Endothelial cell of umbilical vein (primary cell): Measurements from ENCODE around the gene CALCOCO2. TPM values are rescaled to one million over a fixed set of nuclear protein-coding genes. Genes with fewer than 3 reads are reported as not detected.
A peak's percentile ranks its signal among the peaks of the same experiment; 100 is the strongest.

Experiments used
- BruUV-seq: library from RNA; stranded (reverse); fragments of 400-500 nt; replicated peaks from 2 replicates; lab custom pipeline; 2021; lab: Mats Ljungman, UMichigan
- CTCF ChIA-PET: fragments of 300-600, 350-600 bp; sonication (Branson Sonifier 250); formaldehyde crosslinking; loops from one replicate; lab custom pipeline; 2021; ENCODE audit warnings: antibody characterized with exemption, inconsistent platforms; lab: Charles Lee
- POLR2A ChIA-PET: fragments of 300-600, 350-600 bp; sonication (Branson Sonifier 250); formaldehyde crosslinking; loops from one replicate; lab custom pipeline; 2021; ENCODE audit warnings: antibody characterized with exemption, inconsistent platforms; lab: Charles Lee
- DNase-seq: peaks from one replicate; pipeline ENCODE4 v3.0.0-alpha.2; 2011; ENCODE audit warnings: low read depth, low spot score
- FAIRE-seq: peaks from 2 replicates; lab custom pipeline; 2011; peaks lifted over from hg19 to GRCh38; lab: Jason Lieb, UNC
- H2AFZ ChIP-seq: 2 replicates; pipeline ENCODE4 v1.6.0; 2012; ENCODE audit warnings: low read depth, low read length, control low read depth, inconsistent platforms
- H3K27ac ChIP-seq: 2 replicates; pipeline ENCODE4 v1.5.1; 2011; ENCODE audit warnings: low read depth, mild to moderate bottlenecking, control low read depth, low read length, moderate library complexity; ENCODE audit not compliant: insufficient read depth
- H3K27me3 ChIP-seq, 2 experiments: 2 replicates each; pipeline versions ENCODE4 v1.6.0 to v1.6.1; 2011; ENCODE audit warnings: low read length in 2 of 2, mixed read lengths in 1 of 2; ENCODE audit not compliant: control insufficient read depth in 2 of 2, insufficient read depth in 2 of 2
- H3K36me3 ChIP-seq, 2 experiments: 2 replicates in 1 of 2; 3 replicates in 1 of 2; pipeline ENCODE4 v1.5.1; 2011; ENCODE audit warnings: low read length in 2 of 2, mild to moderate bottlenecking in 1 of 2, moderate library complexity in 1 of 2; ENCODE audit not compliant: control insufficient read depth in 2 of 2, insufficient read depth in 2 of 2; ENCODE audit errors: extremely low read depth in 1 of 2
- H3K4me1 ChIP-seq: 3 replicates; pipeline ENCODE4 v1.5.1; 2011; ENCODE audit warnings: mild to moderate bottlenecking, low read length; ENCODE audit not compliant: control insufficient read depth, insufficient read depth; ENCODE audit errors: extremely low read depth
- H3K4me2 ChIP-seq: 2 replicates; pipeline ENCODE4 v1.6.1; 2011; ENCODE audit warnings: low read length, control low read depth, mixed read lengths; ENCODE audit not compliant: insufficient read depth
- H3K4me3 ChIP-seq, 3 experiments: fragments of 200-600 bp in 1 of 3; sonication (generic), shearing (Covaris generic) in 1 of 3; replicated peaks in 1 of 3; 2 replicates each; pipeline ENCODE4 v1.5.1; 2011 to 2016; ENCODE audit warnings: control low read depth in 3 of 3, low read length in 3 of 3, mild to moderate bottlenecking in 2 of 3, inconsistent platforms in 1 of 3, low read depth in 1 of 3, moderate library complexity in 1 of 3; ENCODE audit not compliant: insufficient read depth in 1 of 3
- H3K79me2 ChIP-seq: 2 replicates; pipeline ENCODE4 v1.6.0; 2012; ENCODE audit warnings: low read length, inconsistent platforms; ENCODE audit not compliant: control insufficient read depth, insufficient read depth
- H3K9ac ChIP-seq: replicated peaks from 2 replicates; pipeline ENCODE3; 2011; ENCODE audit warnings: low read length, control low read depth; ENCODE audit not compliant: insufficient read depth; ENCODE audit errors: extremely low read depth
- H3K9me1 ChIP-seq: replicated peaks from 3 replicates; pipeline ENCODE4 v1.6.0; 2011; ENCODE audit warnings: mild to moderate bottlenecking, low read length; ENCODE audit not compliant: control insufficient read depth, insufficient read depth; ENCODE audit errors: extremely low read depth
- H3K9me3 ChIP-seq: replicated peaks from 2 replicates; pipeline ENCODE4 v1.5.1; 2012; ENCODE audit warnings: low read length, inconsistent platforms; ENCODE audit not compliant: control insufficient read depth, insufficient read depth
- H4K20me1 ChIP-seq: replicated peaks from 2 replicates; pipeline ENCODE3; 2011; ENCODE audit warnings: mild to moderate bottlenecking, low read length; ENCODE audit not compliant: control insufficient read depth, insufficient read depth; ENCODE audit errors: extremely low read depth
- CTCF ChIP-seq, 2 donors: IDR thresholded peaks; 1 replicate in 1 of 2; 2 replicates in 1 of 2; pipeline ENCODE4 v1.5.1; 2011; ENCODE audit warnings: low read length in 2 of 2, mild to moderate bottlenecking in 2 of 2, moderate library complexity in 2 of 2, control low read depth in 1 of 2, inconsistent platforms in 1 of 2, low read depth in 1 of 2; ENCODE audit not compliant: insufficient read depth in 1 of 2; ENCODE audit errors: extremely low read depth in 1 of 2
- EZH2 ChIP-seq: IDR thresholded peaks from 2 replicates; pipeline ENCODE4 v1.6.1; 2012; ENCODE audit warnings: borderline replicate concordance, low read depth, mild to moderate bottlenecking, moderate library complexity, low read length, inconsistent platforms; ENCODE audit not compliant: severe bottlenecking
- FOS ChIP-seq: IDR thresholded peaks from 2 replicates; pipeline ENCODE4 v1.6.1; 2011; ENCODE audit warnings: mild to moderate bottlenecking, low read length, moderate library complexity, borderline replicate concordance; ENCODE audit not compliant: insufficient read depth
- GATA2 ChIP-seq: IDR thresholded peaks from 2 replicates; pipeline ENCODE4 v1.7.0; 2011; ENCODE audit warnings: low read depth, mild to moderate bottlenecking, moderate library complexity, mixed read lengths, low read length; ENCODE audit not compliant: insufficient read length, insufficient read depth
- JUN ChIP-seq: IDR thresholded peaks from 2 replicates; pipeline ENCODE4 v1.6.1; 2011; ENCODE audit warnings: borderline replicate concordance, low read depth; ENCODE audit not compliant: insufficient read length, insufficient read depth
- MAX ChIP-seq: IDR thresholded peaks from 2 replicates; pipeline ENCODE4 v1.6.1; 2011; ENCODE audit not compliant: insufficient read depth, insufficient read length
- MYC ChIP-seq: IDR thresholded peaks from one replicate; pipeline ENCODE4 v1.6.1; 2011; ENCODE audit warnings: mild to moderate bottlenecking, low read depth, low read length
- POLR2A ChIP-seq: IDR thresholded peaks from 2 replicates; pipeline ENCODE4 v1.6.1; 2012; ENCODE audit warnings: low read depth, mild to moderate bottlenecking, control low read depth, low read length
- POLR2AphosphoS5 ChIP-seq: IDR thresholded peaks from 2 replicates; pipeline ENCODE4 v1.6.1; 2012; ENCODE audit warnings: low read depth, mild to moderate bottlenecking, control low read depth, low read length, moderate library complexity; ENCODE audit not compliant: insufficient read depth
- dilution Hi-C: fragments of 300-500 bp; cut with MboI; formaldehyde crosslinking; loops from one replicate; pipeline ENCODE4 v1.15.0; 2019; ENCODE audit warnings: low sequenced_read_pairs; ENCODE audit not compliant: extremely low pct_ligation_motif_present
- intact Hi-C: fragments of 100-400 bp; cut with micrococcal nuclease; formaldehyde crosslinking; loops from one replicate; pipeline ENCODE4 v1.10.0; 2022
- polyA plus RNA-seq, 4 experiments: library from polyadenylated mRNA; depleted of rRNA in 3 of 4; stranded (reverse) in 3 of 4; unstranded in 1 of 4; fragments of >200 nt; gene quantifications; 2 replicates each; pipeline versions ENCODE4 v1.2.1 to v1.2.3, GENCODE V29; 2011 to 2012; ENCODE audit warnings: missing spikeins in 1 of 4
- total RNA-seq: library from RNA; stranded (reverse); gene quantifications from 2 replicates; pipeline ENCODE4 v1.2.3, GENCODE V29; 2021

CALCOCO2 gene
- total and polyA plus RNA-seq, 2 donors (not counting 3 experiments of a cell fraction or from before 2014, with no cell fraction given), result 20.6 to 64.9 TPM

GRCh38 chr17:48909783-48910182 lies 78.9 kb downstream of the CALCOCO2 start:
- Histone ChIP-seq H3K9ac (peak overlapping the region; percentile 83), H3K9me1 (no peaks in the 10 kb centered on the region), H2AFZ (no peak overlapping the region), H3K4me1 (peaks cover 27% of the 10 kb centered on the region), H4K20me1 (peaks cover 12% of the 10 kb centered on the region), H3K27me3 (no peaks in the 10 kb centered on the region), H3K9me3 (no peaks in the 10 kb centered on the region), H3K27ac (no peak overlapping the region), H3K36me3 (peaks cover 9 to 18% of the 10 kb centered on the region in 2 experiments), H3K4me3 (peak overlapping the region; percentile 50 to 84 (median 68)), H3K79me2 (peaks cover 61% of the 10 kb centered on the region), H3K4me2 (peak overlapping the region; percentile 80)
- DNase-seq, result peak; percentile 43
- TF ChIP-seq MAX (no peak), EZH2 (no peak), MYC (no peak), POLR2A (no peak), JUN (no peak), GATA2 (no peak), POLR2AphosphoS5 (no peak), FOS (no peak), CTCF (IDR thresholded peaks at IDR 0.05; ENCODE audit: extremely low read depth in 1 of 2, insufficient read depth in 1 of 2, low read depth in 1 of 2, low read length in 2 of 2) (no peak)
- dilution Hi-C loops, result no loop called here
- intact Hi-C loops, result loop anchor here (2.0 kb wide), 1 partner anchor 35 kb away; the partner anchor contains the start of gene SNF8
- FAIRE-seq, result no peak
- BruUV-seq, result TSS peak; percentile 24
- CTCF ChIA-PET, result interaction anchor here (1.0 to 2.9 kb wide), 4 partner anchors 9 to 123 kb away, joined by 3 to 16 read pairs (median 4); partner anchors contain the start of gene ATP5MC1
- POLR2A ChIA-PET, result no interaction called here
